Stomach smooth muscle (tissue), 2 donors: ENCODE data around the gene TSPAN18.
A peak's percentile ranks its signal among the peaks of the same experiment; 100 is the strongest.

Experiments used
- H3K27ac ChIP-seq: one replicate; pipeline ENCODE4 v1.7.0; 2013; ENCODE audit warnings: mild to moderate bottlenecking, low read length, inconsistent platforms
- H3K27me3 ChIP-seq, 2 donors: one replicate each; pipeline ENCODE4 v1.7.0; 2013; ENCODE audit warnings: low read length in 2 of 2; ENCODE audit not compliant: insufficient read depth in 2 of 2, control insufficient read depth in 1 of 2
- H3K36me3 ChIP-seq, 2 donors: one replicate each; pipeline ENCODE4 v1.7.0; 2013; ENCODE audit warnings: low read length in 2 of 2; ENCODE audit not compliant: control insufficient read depth in 2 of 2, insufficient read depth in 2 of 2
- H3K4me1 ChIP-seq: one replicate; pipeline ENCODE4 v1.7.0; 2013; ENCODE audit warnings: low read length; ENCODE audit not compliant: control insufficient read depth, insufficient read depth
- H3K4me3 ChIP-seq, 2 donors: one replicate each; pipeline ENCODE4 v1.7.0; 2013; ENCODE audit warnings: low read length in 2 of 2
- H3K9ac ChIP-seq, 2 donors: one replicate each; pipeline ENCODE4 v1.7.0; 2013; ENCODE audit warnings: low read length in 2 of 2, mild to moderate bottlenecking in 1 of 2
- H3K9me3 ChIP-seq, 2 donors: one replicate each; pipeline ENCODE4 v1.7.0; 2013; ENCODE audit warnings: low read length in 2 of 2; ENCODE audit not compliant: control insufficient read depth in 2 of 2
- donor health status: healthy.
- donor health status: Pancreatic carcinoma.

TSPAN18 gene

GRCh38 chr11:44812971-44813370 lies 86.2 kb downstream of the TSPAN18 start:
- peaks cover 0 to 3% of the 10 kb centered on the region in 2 donors for H3K9me3 ChIP-seq
- no peak overlapping the region for H3K4me3 ChIP-seq
- H3K9ac ChIP-seq = peak overlapping the region in 1 of 2 donors; percentile 29
- H3K36me3 ChIP-seq = no peaks in the 10 kb centered on the region
- no peak overlapping the region for H3K27ac ChIP-seq
- H3K27me3 ChIP-seq = no peaks in the 10 kb centered on the region
- H3K4me1 ChIP-seq = peaks cover 69% of the 10 kb centered on the region

- peak overlapping the region in 1 of 2 donors; percentile 29 for H3K9ac ChIP-seq
- H3K9me3 ChIP-seq = peaks cover 0 to 3% of the 10 kb centered on the region in 2 donors
- no peak overlapping the region for H3K27ac ChIP-seq
- H3K4me1 ChIP-seq = peaks cover 69% of the 10 kb centered on the region
- no peak overlapping the region for H3K4me3 ChIP-seq
- no peaks in the 10 kb centered on the region for H3K36me3 ChIP-seq
- H3K27me3 ChIP-seq = no peaks in the 10 kb centered on the region
Measured at GRCh38 chr11:44813401-44813800, 86.6 kb downstream of the TSPAN18 start.

- no peak overlapping the region for H3K4me3 ChIP-seq
- H3K4me1 ChIP-seq = peaks cover 77% of the 10 kb centered on the region
- H3K27ac ChIP-seq = no peak overlapping the region
- H3K9me3 ChIP-seq = peaks cover 0 to 3% of the 10 kb centered on the region in 2 donors
- H3K36me3 ChIP-seq = no peaks in the 10 kb centered on the region
- H3K27me3 ChIP-seq = no peaks in the 10 kb centered on the region
- H3K9ac ChIP-seq = no peak overlapping the region
Measured at GRCh38 chr11:44814881-44815592, 88.3 kb downstream of the TSPAN18 start.

- Histone ChIP-seq H3K36me3 (no peaks in the 10 kb centered on the region), H3K9me3 (peaks cover 0 to 3% of the 10 kb centered on the region in 2 donors), H3K27me3 (no peaks in the 10 kb centered on the region), H3K9ac (no peak overlapping the region), H3K27ac (no peak overlapping the region), H3K4me1 (peaks cover 78% of the 10 kb centered on the region), H3K4me3 (no peak overlapping the region)
Measured at GRCh38 chr11:44815917-44816456, 89.2 kb downstream of the TSPAN18 start.

GRCh38 chr11:44816761-44817160 lies 90.0 kb downstream of the TSPAN18 start:
- H3K27me3 ChIP-seq = no peaks in the 10 kb centered on the region
- H3K4me3 ChIP-seq = no peak overlapping the region
- H3K4me1 ChIP-seq = peaks cover 72% of the 10 kb centered on the region
- no peak overlapping the region for H3K9ac ChIP-seq
- H3K27ac ChIP-seq = peak overlapping the region; percentile 53
- H3K9me3 ChIP-seq = peaks cover 0 to 3% of the 10 kb centered on the region in 2 donors
- H3K36me3 ChIP-seq = no peaks in the 10 kb centered on the region

- peaks cover 66% of the 10 kb centered on the region for H3K4me1 ChIP-seq
- no peaks in the 10 kb centered on the region for H3K27me3 ChIP-seq
- peak overlapping the region; percentile 53 for H3K27ac ChIP-seq
- H3K36me3 ChIP-seq = no peaks in the 10 kb centered on the region
- no peak overlapping the region for H3K9ac ChIP-seq
- peaks cover 0 to 3% of the 10 kb centered on the region in 2 donors for H3K9me3 ChIP-seq
- no peak overlapping the region for H3K4me3 ChIP-seq
Measured at GRCh38 chr11:44817207-44817949, 90.6 kb downstream of the TSPAN18 start.

GRCh38 chr11:44818110-44818509 lies 91.3 kb downstream of the TSPAN18 start:
- H3K4me1 ChIP-seq = peaks cover 59% of the 10 kb centered on the region
- no peak overlapping the region for H3K4me3 ChIP-seq
- no peaks in the 10 kb centered on the region for H3K27me3 ChIP-seq
- no peaks in the 10 kb centered on the region for H3K36me3 ChIP-seq
- H3K9ac ChIP-seq = no peak overlapping the region
- peaks cover 0 to 3% of the 10 kb centered on the region in 2 donors for H3K9me3 ChIP-seq
- peak overlapping the region; percentile 37 for H3K27ac ChIP-seq

GRCh38 chr11:44819346-44819745 lies 92.6 kb downstream of the TSPAN18 start:
- Histone ChIP-seq H3K4me3 (no peak overlapping the region), H3K36me3 (no peaks in the 10 kb centered on the region), H3K27me3 (no peaks in the 10 kb centered on the region), H3K9me3 (peaks cover 0 to 3% of the 10 kb centered on the region in 2 donors), H3K9ac (no peak overlapping the region), H3K4me1 (peaks cover 60% of the 10 kb centered on the region), H3K27ac (peak overlapping the region; percentile 62)

GRCh38 chr11:44822369-44822768 lies 95.6 kb downstream of the TSPAN18 start:
- Histone ChIP-seq H3K4me1 (peaks cover 63% of the 10 kb centered on the region), H3K36me3 (no peaks in the 10 kb centered on the region), H3K4me3 (no peak overlapping the region), H3K27me3 (no peaks in the 10 kb centered on the region), H3K9me3 (peaks cover 0 to 2% of the 10 kb centered on the region in 2 donors), H3K27ac (no peak overlapping the region), H3K9ac (no peak overlapping the region)

- no peaks in the 10 kb centered on the region for H3K9me3 ChIP-seq
- peak overlapping the region; percentile 2 for H3K27ac ChIP-seq
- H3K9ac ChIP-seq = no peak overlapping the region
- no peaks in the 10 kb centered on the region for H3K27me3 ChIP-seq
- H3K36me3 ChIP-seq = no peaks in the 10 kb centered on the region
- no peak overlapping the region for H3K4me3 ChIP-seq
- H3K4me1 ChIP-seq = peaks cover 57% of the 10 kb centered on the region
Measured at GRCh38 chr11:44823006-44823405, 96.2 kb downstream of the TSPAN18 start.
